CD4-positive, CD25-positive, alpha-beta regulatory T cell (primary cell): Measurements from ENCODE around the gene MAN2C1. TPM values are rescaled to one million over a fixed set of nuclear protein-coding genes. Genes with fewer than 3 reads are reported as not detected.
A peak's percentile ranks its signal among the peaks of the same experiment; 100 is the strongest.
"Not testable (repeated sequence)": the region's sequence is repeated elsewhere in the genome, so short reads cannot be mapped to it uniquely, and the experiment has no call there.

ENCODE experiments used
- ATAC-seq, 2 donors: fragments of 150-1000 bp; cut with Tn5 transposase; one replicate each; pipeline ENCODE4 v1.10.0; 2021; ENCODE audit warnings: low read depth in 2 of 2, moderate number of reproducible peaks in 2 of 2, moderate library complexity in 1 of 2
- DNase-seq, 3 donors: peaks; one replicate each; pipeline versions ENCODE4 v3.0.0 to v3.0.0-alpha.2; 2012 to 2022; ENCODE audit warnings: mixed read lengths in 1 of 3
- H3K27ac ChIP-seq: one replicate; pipeline ENCODE4 v1.7.0; 2013; ENCODE audit warnings: mild to moderate bottlenecking, low read length; ENCODE audit not compliant: insufficient read depth, poor library complexity, severe bottlenecking
- H3K27me3 ChIP-seq: one replicate; pipeline ENCODE4 v1.7.0; 2013; ENCODE audit warnings: low read length; ENCODE audit not compliant: control insufficient read depth, insufficient read depth
- H3K36me3 ChIP-seq: one replicate; pipeline ENCODE4 v1.7.0; 2013; ENCODE audit warnings: mild to moderate bottlenecking, low read length, moderate library complexity; ENCODE audit not compliant: control insufficient read depth, insufficient read depth
- H3K4me1 ChIP-seq: 2 replicates; pipeline ENCODE4 v1.7.0; 2013; ENCODE audit warnings: mild to moderate bottlenecking, low read length; ENCODE audit not compliant: insufficient read depth, control insufficient read depth, poor library complexity, severe bottlenecking
- H3K4me3 ChIP-seq: one replicate; pipeline ENCODE4 v1.7.0; 2013; ENCODE audit warnings: low read depth, mild to moderate bottlenecking, low read length, moderate library complexity
- H3K9me3 ChIP-seq, 2 experiments: 1 replicate in 1 of 2; 2 replicates in 1 of 2; pipeline ENCODE4 v1.7.0; 2013; ENCODE audit warnings: low read length in 2 of 2, mild to moderate bottlenecking in 1 of 2, moderate library complexity in 1 of 2; ENCODE audit not compliant: control insufficient read depth in 2 of 2
- H3K27ac Mint-ChIP-seq, 3 donors: one replicate each; pipeline ENCODE4 v1.8.0; 2020 to 2022; ENCODE audit warnings: mild to moderate bottlenecking in 3 of 3, mixed read lengths in 3 of 3, moderate library complexity in 2 of 3
- H3K27me3 Mint-ChIP-seq: one replicate; pipeline ENCODE4 v1.8.0; 2022; ENCODE audit warnings: mild to moderate bottlenecking, mixed read lengths
- H3K36me3 Mint-ChIP-seq: one replicate; pipeline ENCODE4 v1.8.0; 2020; ENCODE audit warnings: mixed read lengths
- H3K4me1 Mint-ChIP-seq, 4 donors: one replicate each; pipeline ENCODE4 v1.8.0; 2020 to 2022; ENCODE audit warnings: mixed read lengths in 4 of 4, mild to moderate bottlenecking in 1 of 4
- H3K4me3 Mint-ChIP-seq, 4 donors: one replicate each; pipeline ENCODE4 v1.8.0; 2020 to 2022; ENCODE audit warnings: mild to moderate bottlenecking in 4 of 4, mixed read lengths in 4 of 4, moderate library complexity in 3 of 4
- H3K9me3 Mint-ChIP-seq, 7 donors: one replicate each; pipeline ENCODE4 v1.8.0; 2020 to 2022; ENCODE audit warnings: mixed read lengths in 7 of 7, mild to moderate bottlenecking in 3 of 7, moderate library complexity in 2 of 7
- polyA plus RNA-seq, 4 donors: library from polyadenylated mRNA; unstranded; fragments of 300-500 nt; fragmentation: Illumina TruSeq; gene quantifications; one replicate each; pipeline ENCODE4 v1.2.3, GENCODE V29; 2021
- total RNA-seq: library from RNA; stranded (reverse); gene quantifications from one replicate; pipeline ENCODE4 v1.2.3, GENCODE V29; 2022

Gene MAN2C1
- total and polyA plus RNA-seq, 5 donors from 2014 or later: 21.4 to 353 (median 30.7) TPM

DNA sequence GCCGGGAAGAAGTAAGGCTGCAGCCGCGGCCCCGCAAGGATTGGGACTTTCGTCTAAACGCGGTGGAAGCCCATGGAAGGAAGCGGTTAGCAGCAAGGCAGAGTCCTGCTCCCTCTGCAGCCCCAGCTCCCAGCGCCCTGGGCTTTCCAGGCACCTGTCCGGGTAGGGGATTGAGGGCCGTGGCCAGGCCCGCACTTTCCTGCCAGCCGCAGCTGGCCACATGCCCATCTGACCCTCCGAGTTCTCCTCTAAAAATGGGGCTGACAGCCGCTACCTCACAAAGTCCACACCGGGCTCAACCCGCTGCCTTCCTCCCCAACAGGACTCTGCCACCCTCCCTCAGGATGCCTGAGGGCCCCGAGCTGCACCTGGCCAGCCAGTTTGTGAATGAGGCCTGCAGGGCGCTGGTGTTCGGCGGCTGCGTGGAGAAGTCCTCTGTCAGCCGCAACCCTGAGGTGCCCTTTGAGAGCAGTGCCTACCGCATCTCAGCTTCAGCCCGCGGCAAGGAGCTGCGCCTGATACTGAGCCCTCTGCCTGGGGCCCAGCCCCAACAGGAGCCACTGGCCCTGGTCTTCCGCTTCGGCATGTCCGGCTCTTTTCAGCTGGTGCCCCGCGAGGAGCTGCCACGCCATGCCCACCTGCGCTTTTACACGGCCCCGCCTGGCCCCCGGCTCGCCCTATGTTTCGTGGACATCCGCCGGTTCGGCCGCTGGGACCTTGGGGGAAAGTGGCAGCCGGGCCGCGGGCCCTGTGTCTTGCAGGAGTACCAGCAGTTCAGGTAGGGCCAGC, 19.7 kb downstream of the MAN2C1 start:
- H3K36me3 ChIP-seq: no peaks in the 10 kb centered on the region
- H3K4me3 ChIP-seq: no peak overlapping the region
- Mint-ChIP-seq H3K36me3 (no peaks in the 10 kb centered on the region), H3K27ac (peak overlapping the region; percentile 76 to 96 (median 82)), H3K4me1 (peaks cover 12 to 49% (median 20%) of the 10 kb centered on the region in 4 donors), H3K4me3 (peak overlapping the region in 3 of 4 donors; percentile 69 to 71 (median 69)), H3K9me3 (peaks cover 0 to 11% (median 5%) of the 10 kb centered on the region in 7 donors), H3K27me3 (peaks cover 28% of the 10 kb centered on the region)
- no peak for DNase-seq
- H3K4me1 ChIP-seq: peaks cover 32% of the 10 kb centered on the region
- H3K27me3 ChIP-seq: no peaks in the 10 kb centered on the region
- H3K27ac ChIP-seq: peak overlapping the region; percentile 70
- no peak for ATAC-seq
- peaks cover 0 to 18% of the 10 kb centered on the region in 2 experiments for H3K9me3 ChIP-seq

DNA sequence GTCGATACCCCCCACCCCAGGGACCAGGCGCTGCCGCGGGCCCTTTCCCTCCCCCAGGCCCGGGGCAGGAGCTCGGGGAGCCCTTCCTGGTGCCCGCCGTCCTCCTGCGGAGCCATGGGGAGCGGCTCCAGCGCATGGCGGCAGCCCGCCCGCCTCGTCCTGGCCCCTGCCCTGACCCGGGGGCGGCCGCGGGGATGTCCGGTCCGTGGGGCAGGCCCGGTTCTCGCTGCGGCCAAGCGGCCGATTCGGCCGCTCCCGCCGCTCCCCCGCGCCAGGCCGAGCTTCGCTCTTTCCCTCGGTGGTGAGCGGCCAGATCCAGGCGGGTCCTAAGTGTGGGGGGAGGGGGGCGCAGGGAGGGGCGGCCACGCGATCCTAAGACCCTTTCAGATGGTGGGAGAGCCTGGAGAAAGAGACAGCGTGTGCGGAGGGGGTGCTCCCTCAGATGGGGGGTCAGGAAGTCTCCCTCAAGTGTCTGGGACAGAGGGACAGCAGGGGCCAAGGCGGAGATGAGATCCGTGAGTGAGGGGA, 20.3 kb downstream of the MAN2C1 start:
- ATAC-seq (no peak), DNase-seq (no peak)
- Histone ChIP-seq H3K4me3 (no peak overlapping the region), H3K36me3 (no peaks in the 10 kb centered on the region), H3K9me3 (peaks cover 0 to 18% of the 10 kb centered on the region in 2 experiments), H3K27ac (peak overlapping the region; percentile 60), H3K4me1 (peaks cover 32% of the 10 kb centered on the region), H3K27me3 (no peaks in the 10 kb centered on the region)
- Mint-ChIP-seq H3K9me3 (peaks cover 0 to 11% (median 5%) of the 10 kb centered on the region in 7 donors), H3K4me1 (peaks cover 12 to 49% (median 20%) of the 10 kb centered on the region in 4 donors), H3K4me3 (peak overlapping the region in 2 of 4 donors; percentile 83 to 89), H3K36me3 (no peaks in the 10 kb centered on the region), H3K27me3 (peaks cover 28% of the 10 kb centered on the region), H3K27ac (peak overlapping the region in 2 of 3 donors; percentile 76 to 94)

GRCh38 chr15:75347222-75348033, 21.0 kb downstream of the MAN2C1 start:
- peaks cover 32% of the 10 kb centered on the region for H3K4me1 ChIP-seq
- peak overlapping the region; percentile 73 for H3K4me3 ChIP-seq
- peaks cover 12 to 49% (median 20%) of the 10 kb centered on the region in 4 donors for H3K4me1 Mint-ChIP-seq
- H3K27me3 ChIP-seq: no peaks in the 10 kb centered on the region
- H3K36me3 Mint-ChIP-seq: no peaks in the 10 kb centered on the region
- ATAC-seq (peak; percentile 72 to 73), DNase-seq (peak; percentile 36 to 75 (median 74))
- H3K9me3 Mint-ChIP-seq: peaks cover 0 to 11% (median 5%) of the 10 kb centered on the region in 7 donors
- H3K27ac Mint-ChIP-seq: peak overlapping the region in 2 of 3 donors; percentile 94 to 95
- peaks cover 0 to 18% of the 10 kb centered on the region in 2 experiments for H3K9me3 ChIP-seq
- H3K36me3 ChIP-seq: no peaks in the 10 kb centered on the region
- peaks cover 28% of the 10 kb centered on the region for H3K27me3 Mint-ChIP-seq
- peak overlapping the region; percentile 60 for H3K27ac ChIP-seq
- H3K4me3 Mint-ChIP-seq: peak overlapping the region; percentile 83 to 94 (median 88)

- Histone ChIP-seq H3K27ac (peak within 1 kb of the TSS; percentile 60), H3K36me3 (no peaks in the 10 kb centered on the region), H3K9me3 (peaks cover 0 to 18% of the 10 kb centered on the region in 2 experiments), H3K4me1 (peaks cover 32% of the 10 kb centered on the region), H3K27me3 (no peaks in the 10 kb centered on the region), H3K4me3 (peak within 1 kb of the TSS; percentile 73)
- Mint-ChIP-seq H3K36me3 (no peaks in the 10 kb centered on the region), H3K9me3 (peaks cover 0 to 11% (median 5%) of the 10 kb centered on the region in 7 donors), H3K4me1 (peaks cover 12 to 49% (median 19%) of the 10 kb centered on the region in 4 donors), H3K27ac (peak within 1 kb of the TSS; percentile 73 to 95 (median 94)), H3K4me3 (peak within 1 kb of the TSS; percentile 83 to 94 (median 88)), H3K27me3 (peaks cover 28% of the 10 kb centered on the region)
- ATAC-seq (no peak), DNase-seq (no peak)
Measured at GRCh38 chr15:75346796-75347221, 21.6 kb downstream of the MAN2C1 start, which contains the start of gene NEIL1. NEIL1 (plus strand) TSS chr15:75347039; CDS start chr15:75348906, 1,867 bp downstream.

GRCh38 chr15:75343953-75344352, 24.5 kb downstream of the MAN2C1 start:
- H3K9me3 Mint-ChIP-seq, H3K27me3 ChIP-seq, H3K4me3 ChIP-seq, H3K27ac ChIP-seq, H3K36me3 ChIP-seq, H3K4me3 Mint-ChIP-seq, H3K9me3 ChIP-seq, DNase-seq, H3K36me3 Mint-ChIP-seq, ATAC-seq, H3K27ac Mint-ChIP-seq: not testable (repeated sequence)
- peaks cover 22% of the 10 kb centered on the region for H3K27me3 Mint-ChIP-seq
- H3K4me1 ChIP-seq: peaks cover 18% of the 10 kb centered on the region
- H3K4me1 Mint-ChIP-seq: peaks cover 8 to 30% (median 10%) of the 10 kb centered on the region in 4 donors

DNA sequence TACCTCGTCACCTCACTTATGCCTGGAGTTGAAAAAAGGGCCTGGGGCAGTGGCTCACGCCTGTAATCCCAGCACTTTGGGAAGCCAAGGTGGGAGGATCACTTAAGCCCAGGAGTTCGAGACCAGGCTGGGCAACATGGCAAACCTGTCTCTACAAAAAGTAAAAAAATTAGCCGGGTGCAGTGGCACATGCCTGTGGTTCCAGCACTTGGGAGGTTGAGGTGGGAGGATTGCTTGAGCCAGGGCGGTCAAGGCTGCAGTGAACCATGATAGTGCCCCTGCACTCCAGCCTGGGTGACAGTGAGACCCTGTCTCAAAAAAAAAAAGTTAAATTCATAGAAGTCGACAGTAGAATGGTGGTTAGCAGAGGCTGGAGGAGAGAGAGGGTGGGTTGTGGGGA, 26.2 kb downstream of the MAN2C1 start:
- peak overlapping the region in 1 of 3 donors; percentile 9 for H3K27ac Mint-ChIP-seq

DNA sequence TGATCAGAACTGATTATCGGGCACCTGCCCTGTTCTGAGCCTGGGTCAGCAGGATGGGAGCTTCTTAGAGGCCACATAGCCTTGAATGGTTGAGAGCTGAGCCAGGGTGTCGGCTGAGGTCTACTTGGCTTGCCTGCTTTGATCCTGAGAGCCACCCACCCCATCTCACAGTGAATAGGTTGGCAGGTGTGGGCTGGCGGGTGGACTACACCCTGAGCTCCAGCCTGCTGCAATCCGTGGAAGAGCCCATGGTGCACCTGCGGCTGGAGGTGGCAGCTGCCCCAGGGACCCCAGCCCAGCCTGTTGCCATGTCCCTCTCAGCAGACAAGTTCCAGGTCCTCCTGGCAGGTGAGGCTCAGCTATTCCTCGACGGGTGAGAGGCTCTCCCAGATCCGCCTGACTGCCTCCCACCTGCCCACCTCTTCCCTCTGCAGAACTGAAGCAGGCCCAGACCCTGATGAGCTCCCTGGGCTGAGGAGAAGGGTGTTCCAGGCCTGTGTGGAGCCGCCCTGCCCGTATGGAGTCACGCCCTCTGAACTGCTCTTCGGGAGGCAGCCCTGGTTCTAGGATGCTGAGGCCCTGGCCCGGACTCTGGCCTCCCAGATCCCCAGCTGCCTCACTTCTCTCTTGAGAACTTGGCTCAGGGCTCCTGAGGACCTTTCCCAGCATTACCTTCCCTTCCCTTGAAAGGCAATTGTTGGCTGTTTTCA, 28.7 kb downstream of the MAN2C1 start:
- H3K4me3 Mint-ChIP-seq: peak overlapping the region in 2 of 4 donors; percentile 27 to 72
- peaks cover 10% of the 10 kb centered on the region for H3K36me3 Mint-ChIP-seq
- peaks cover 5 to 33% (median 20%) of the 10 kb centered on the region in 4 donors for H3K4me1 Mint-ChIP-seq
- Histone ChIP-seq H3K27me3 (no peaks in the 10 kb centered on the region), H3K36me3 (peaks cover 5% of the 10 kb centered on the region), H3K9me3 (no peaks in the 10 kb centered on the region), H3K4me1 (peaks cover 17% of the 10 kb centered on the region), H3K4me3 (no peak overlapping the region), H3K27ac (no peak overlapping the region)
- no peaks in the 10 kb centered on the region for H3K27me3 Mint-ChIP-seq
- no peak for ATAC-seq
- H3K27ac Mint-ChIP-seq: peak overlapping the region in 1 of 3 donors; percentile 52
- peaks cover 0 to 2% (median 0%) of the 10 kb centered on the region in 7 donors for H3K9me3 Mint-ChIP-seq
- no peak for DNase-seq

More for the DNA sequence above, 26.2 kb downstream of the MAN2C1 start:
- peaks cover 7 to 28% (median 11%) of the 10 kb centered on the region in 4 donors for H3K4me1 Mint-ChIP-seq
- no peak overlapping the region for H3K4me3 ChIP-seq
- ATAC-seq (no peak), DNase-seq (no peak)
- H3K9me3 ChIP-seq: no peaks in the 10 kb centered on the region
- peaks cover 5% of the 10 kb centered on the region for H3K36me3 ChIP-seq
- peaks cover 20% of the 10 kb centered on the region for H3K27me3 Mint-ChIP-seq
- peaks cover 9% of the 10 kb centered on the region for H3K4me1 ChIP-seq
- peaks cover 0 to 4% (median 0%) of the 10 kb centered on the region in 7 donors for H3K9me3 Mint-ChIP-seq
- H3K27ac ChIP-seq: no peak overlapping the region
- no peaks in the 10 kb centered on the region for H3K27me3 ChIP-seq
- H3K4me3 Mint-ChIP-seq: no peak overlapping the region
- H3K36me3 Mint-ChIP-seq: peaks cover 10% of the 10 kb centered on the region
